ENCODE measurements around the gene GPR146.

The GPR146 gene

GRCh38 chr7:1030444-1031070 is 13.8 kb upstream of the GPR146 start:
- Histone ChIP-seq H2AFZ (ENCODE audit: low read depth, low read length, severe bottlenecking) (no peak overlapping the region), H3K4me3 (ENCODE audit: insufficient read depth, low read length, poor library complexity, severe bottlenecking) (no peak overlapping the region), H3K9ac (ENCODE audit: low read length) (no peak overlapping the region), H3K27ac (ENCODE audit: low read depth, low read length) (no peak overlapping the region), H3K9me2 (replicated peaks; ENCODE audit: insufficient read depth, low read length) (no peaks in the 10 kb centered on the region), H3K36me3 (ENCODE audit: low read length) (no peaks in the 10 kb centered on the region), H4K20me1 (ENCODE audit: low read depth, low read length) (no peaks in the 10 kb centered on the region), H3K4me2 (ENCODE audit: low read depth, low read length, poor library complexity, severe bottlenecking) (no peak overlapping the region), H3K9me3 (ENCODE audit: insufficient read depth, low read length) (no peaks in the 10 kb centered on the region), H3F3A (ENCODE audit: insufficient read depth) (peaks cover 18% of the 10 kb centered on the region), H3K79me2 (ENCODE audit: insufficient read depth, low read length) (no peaks in the 10 kb centered on the region), H3K27me3 (ENCODE audit: low read length) (no peaks in the 10 kb centered on the region)
- TF ChIP-seq EZH2phosphoT487 (conservative IDR thresholded peaks at IDR 0.05; ENCODE audit: low read length) (no peak), CTCF (IDR thresholded peaks at IDR 0.05; ENCODE audit: insufficient read depth, low read length, poor library complexity, severe bottlenecking) (no peak)

GRCh38 chr7:1031716-1032455 is 12.5 kb upstream of the GPR146 start:
- TF ChIP-seq CTCF (IDR thresholded peaks at IDR 0.05; ENCODE audit: insufficient read depth, low read length, poor library complexity, severe bottlenecking) (no peak), EZH2phosphoT487 (conservative IDR thresholded peaks at IDR 0.05; ENCODE audit: low read length) (no peak)
- H3K27ac ChIP-seq (ENCODE audit: low read depth, low read length), result no peak overlapping the region
- H3K4me2 ChIP-seq (ENCODE audit: low read depth, low read length, poor library complexity, severe bottlenecking), result no peak overlapping the region
- no peaks in the 10 kb centered on the region for H3K9me2 ChIP-seq (replicated peaks; ENCODE audit: insufficient read depth, low read length)
- no peaks in the 10 kb centered on the region for H3K27me3 ChIP-seq (ENCODE audit: low read length)
- H3K9ac ChIP-seq (ENCODE audit: low read length), result no peak overlapping the region
- no peak overlapping the region for H3K4me3 ChIP-seq (ENCODE audit: insufficient read depth, low read length, poor library complexity, severe bottlenecking)
- no peaks in the 10 kb centered on the region for H3K9me3 ChIP-seq (ENCODE audit: insufficient read depth, low read length)
- no peaks in the 10 kb centered on the region for H3K36me3 ChIP-seq (ENCODE audit: low read length)
- H3K79me2 ChIP-seq (ENCODE audit: insufficient read depth, low read length), result no peaks in the 10 kb centered on the region
- peaks cover 5% of the 10 kb centered on the region for H3F3A ChIP-seq (ENCODE audit: insufficient read depth)
- no peak overlapping the region for H2AFZ ChIP-seq (ENCODE audit: low read depth, low read length, severe bottlenecking)
- H4K20me1 ChIP-seq (ENCODE audit: low read depth, low read length), result no peaks in the 10 kb centered on the region

GRCh38 chr7:1032536-1033181 is 11.7 kb upstream of the GPR146 start:
- H3F3A ChIP-seq (ENCODE audit: insufficient read depth), result no peaks in the 10 kb centered on the region
- no peak overlapping the region for H2AFZ ChIP-seq (ENCODE audit: low read depth, low read length, severe bottlenecking)
- TF ChIP-seq CTCF (IDR thresholded peaks at IDR 0.05; ENCODE audit: insufficient read depth, low read length, poor library complexity, severe bottlenecking) (no peak), EZH2phosphoT487 (conservative IDR thresholded peaks at IDR 0.05; ENCODE audit: low read length) (no peak)
- no peaks in the 10 kb centered on the region for H3K9me2 ChIP-seq (replicated peaks; ENCODE audit: insufficient read depth, low read length)
- no peak overlapping the region for H3K4me2 ChIP-seq (ENCODE audit: low read depth, low read length, poor library complexity, severe bottlenecking)
- no peak overlapping the region for H3K27ac ChIP-seq (ENCODE audit: low read depth, low read length)
- H3K9me3 ChIP-seq (ENCODE audit: insufficient read depth, low read length), result no peaks in the 10 kb centered on the region
- H3K79me2 ChIP-seq (ENCODE audit: insufficient read depth, low read length), result no peaks in the 10 kb centered on the region
- H3K27me3 ChIP-seq (ENCODE audit: low read length), result no peaks in the 10 kb centered on the region
- H4K20me1 ChIP-seq (ENCODE audit: low read depth, low read length), result no peaks in the 10 kb centered on the region
- H3K36me3 ChIP-seq (ENCODE audit: low read length), result no peaks in the 10 kb centered on the region
- H3K9ac ChIP-seq (ENCODE audit: low read length), result no peak overlapping the region
- no peak overlapping the region for H3K4me3 ChIP-seq (ENCODE audit: insufficient read depth, low read length, poor library complexity, severe bottlenecking)
